Fibroblast of the conjunctiva (primary cell): Measurements from ENCODE around the gene OTOG.

Source experiments
- DNase-seq: peaks from one replicate; pipeline ENCODE4 v3.0.0-alpha.2; 2010; ENCODE audit warnings: low read depth

The OTOG gene

GRCh38 chr11:17561526-17561925, 14.5 kb downstream of the OTOG start:
- DNase-seq = no peak

- DNase-seq = no peak
Measured at GRCh38 chr11:17563231-17563646, 16.2 kb downstream of the OTOG start.

- no peak for DNase-seq
Measured at GRCh38 chr11:17563961-17564686, 17.1 kb downstream of the OTOG start.

- no peak for DNase-seq
Measured at GRCh38 chr11:17564687-17565042, 17.6 kb downstream of the OTOG start.

- no peak for DNase-seq
Measured at GRCh38 chr11:17568944-17569343, 21.9 kb downstream of the OTOG start.

- DNase-seq = no peak
Measured at GRCh38 chr11:17570034-17570433, 23.0 kb downstream of the OTOG start.

GRCh38 chr11:17571431-17572358, 24.6 kb downstream of the OTOG start:
- DNase-seq = no peak

- DNase-seq = no peak
Measured at GRCh38 chr11:17572359-17572690, 25.3 kb downstream of the OTOG start.

- DNase-seq = no peak
Measured at GRCh38 chr11:17572791-17573460, 25.9 kb downstream of the OTOG start.

GRCh38 chr11:17573526-17573925, 26.5 kb downstream of the OTOG start:
- no peak for DNase-seq

GRCh38 chr11:17574141-17575091, 27.4 kb downstream of the OTOG start:
- DNase-seq = no peak

- no peak for DNase-seq
Measured at GRCh38 chr11:17575431-17576425, 28.7 kb downstream of the OTOG start.

- DNase-seq = no peak
Measured at GRCh38 chr11:17578296-17578695, 31.2 kb downstream of the OTOG start.

- no peak for DNase-seq
Measured at GRCh38 chr11:17578958-17579357, 31.9 kb downstream of the OTOG start.

- no peak for DNase-seq
Measured at GRCh38 chr11:17579451-17579850, 32.4 kb downstream of the OTOG start.

- DNase-seq = no peak
Measured at GRCh38 chr11:17580271-17580670, 33.2 kb downstream of the OTOG start.

- no peak for DNase-seq
Measured at GRCh38 chr11:17581036-17581731, 34.1 kb downstream of the OTOG start.

- no peak for DNase-seq
Measured at GRCh38 chr11:17581732-17582053, 34.6 kb downstream of the OTOG start.

GRCh38 chr11:17585911-17586695, 39.0 kb downstream of the OTOG start:
- no peak for DNase-seq
